Fibroblast of lung (primary cell): ENCODE results near the gene ZNF280A. TPM values are rescaled to one million over a fixed set of nuclear protein-coding genes. Genes with fewer than 3 reads are reported as not detected.
"Not testable (repeated sequence)": the region's sequence is repeated elsewhere in the genome, so short reads cannot be mapped to it uniquely, and the experiment has no call there.

Source experiments
- DNase-seq, 2 donors: peaks; one replicate each; pipeline versions ENCODE4 v3.0.0 to v3.0.0-alpha.2; 2010; ENCODE audit warnings: low read depth in 2 of 2
- H2AFZ ChIP-seq: 2 replicates; pipeline ENCODE4 v1.5.1; 2012; ENCODE audit warnings: low read length, control low read depth, inconsistent platforms
- H3K27ac ChIP-seq: 2 replicates; pipeline ENCODE4 v1.5.1; 2011; ENCODE audit warnings: low read length, control low read depth; ENCODE audit not compliant: insufficient read depth
- H3K27me3 ChIP-seq: 2 replicates; pipeline ENCODE4 v1.5.1; 2011; ENCODE audit warnings: mild to moderate bottlenecking, low read length; ENCODE audit not compliant: control insufficient read depth, insufficient read depth
- H3K36me3 ChIP-seq: 2 replicates; pipeline ENCODE4 v1.5.1; 2011; ENCODE audit warnings: low read length; ENCODE audit not compliant: control insufficient read depth, insufficient read depth
- H3K4me1 ChIP-seq: 2 replicates; pipeline ENCODE4 v1.5.1; 2011; ENCODE audit warnings: low read length; ENCODE audit not compliant: control insufficient read depth, insufficient read depth; ENCODE audit errors: extremely low read depth
- H3K4me2 ChIP-seq: 2 replicates; pipeline ENCODE4 v1.5.1; 2011; ENCODE audit warnings: low read length, control low read depth; ENCODE audit not compliant: insufficient read depth; ENCODE audit errors: extremely low read depth
- H3K4me3 ChIP-seq, 4 experiments: fragments of 200-600 bp in 1 of 4; sonication (generic) in 1 of 4; replicated peaks in 1 of 4; 2 replicates each; pipeline ENCODE4 v1.5.1; 2011 to 2016; ENCODE audit warnings: low read length in 4 of 4, low read depth in 3 of 4, mild to moderate bottlenecking in 3 of 4, control low read depth in 2 of 4, inconsistent platforms in 1 of 4, mixed read lengths in 1 of 4; ENCODE audit not compliant: insufficient read depth in 1 of 4; ENCODE audit errors: control extremely low read depth in 1 of 4
- H3K79me2 ChIP-seq: 2 replicates; pipeline ENCODE4 v1.5.1; 2012; ENCODE audit warnings: mild to moderate bottlenecking, low read length, inconsistent platforms; ENCODE audit not compliant: control insufficient read depth, insufficient read depth
- H3K9ac ChIP-seq: 2 replicates; pipeline ENCODE4 v1.5.1; 2011; ENCODE audit warnings: mild to moderate bottlenecking, low read length, control low read depth; ENCODE audit not compliant: insufficient read depth
- H3K9me3 ChIP-seq: 2 replicates; pipeline ENCODE4 v1.5.1; 2012; ENCODE audit warnings: low read depth, low read length; ENCODE audit not compliant: control insufficient read depth, insufficient read depth
- H4K20me1 ChIP-seq: 2 replicates; pipeline ENCODE4 v1.5.1; 2011; ENCODE audit warnings: low read length; ENCODE audit not compliant: control insufficient read depth, insufficient read depth; ENCODE audit errors: extremely low read depth
- EZH2 ChIP-seq: IDR thresholded peaks from 2 replicates; pipeline ENCODE4 v1.5.1; 2012; ENCODE audit warnings: low read length, control low read depth, mild to moderate bottlenecking; ENCODE audit errors: missing control alignments
- polyA plus RNA-seq, 2 donors: library from polyadenylated mRNA; depleted of rRNA in 1 of 2; stranded (reverse) in 1 of 2; unstranded in 1 of 2; fragments of >200 nt; gene quantifications; 2 replicates each; pipeline ENCODE4 v1.2.1, GENCODE V29; 2011 to 2012; ENCODE audit warnings: missing spikeins in 1 of 2
- total RNA-seq: library from RNA; depleted of rRNA; stranded (reverse); fragments of >200 nt; gene quantifications from 2 replicates; pipeline ENCODE4 v1.2.1, GENCODE V29; 2014
- TF ChIP-seq, protein P1 (sequence below), 2 donors: IDR thresholded peaks in 1 of 2; conservative IDR thresholded peaks in 1 of 2; 1 replicate in 1 of 2; 2 replicates in 1 of 2; pipeline ENCODE4 v1.5.1; 2011 to 2012; ENCODE audit warnings: low read length in 2 of 2, control low read depth in 1 of 2, inconsistent platforms in 1 of 2, low read depth in 1 of 2, mild to moderate bottlenecking in 1 of 2

ZNF280A gene
- total and polyA plus RNA-seq, 2 donors (not counting 1 experiment from before 2014, with no cell fraction given): not detected

DNA sequence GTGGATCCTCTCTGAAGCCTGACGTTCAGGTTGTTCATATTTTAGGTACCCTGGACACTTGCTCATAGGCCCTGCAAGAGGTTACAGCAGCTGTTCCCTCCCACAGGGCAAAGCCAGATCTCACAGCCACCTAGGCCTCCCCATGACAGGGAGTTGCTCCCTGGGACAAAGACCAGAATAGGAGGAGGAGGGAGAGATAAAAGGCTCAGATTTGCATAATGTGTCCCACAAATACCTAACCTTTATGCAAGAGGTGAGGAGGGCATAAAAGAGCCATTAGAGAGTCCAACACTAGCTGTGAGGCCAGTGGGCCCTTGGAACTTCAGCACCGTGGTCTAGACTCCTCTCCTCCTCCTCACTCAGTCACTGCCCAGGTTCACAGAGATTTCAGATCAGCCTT lies 45.3 kb downstream of the ZNF280A start:
- H3K36me3 ChIP-seq: no peaks in the 10 kb centered on the region
- H4K20me1 ChIP-seq: no peaks in the 10 kb centered on the region
- DNase-seq: no peak
- H3K4me2 ChIP-seq: no peak overlapping the region
- H3K4me1 ChIP-seq: no peaks in the 10 kb centered on the region
- no peak for TF ChIP-seq EZH2
- TF ChIP-seq, protein P1, sequence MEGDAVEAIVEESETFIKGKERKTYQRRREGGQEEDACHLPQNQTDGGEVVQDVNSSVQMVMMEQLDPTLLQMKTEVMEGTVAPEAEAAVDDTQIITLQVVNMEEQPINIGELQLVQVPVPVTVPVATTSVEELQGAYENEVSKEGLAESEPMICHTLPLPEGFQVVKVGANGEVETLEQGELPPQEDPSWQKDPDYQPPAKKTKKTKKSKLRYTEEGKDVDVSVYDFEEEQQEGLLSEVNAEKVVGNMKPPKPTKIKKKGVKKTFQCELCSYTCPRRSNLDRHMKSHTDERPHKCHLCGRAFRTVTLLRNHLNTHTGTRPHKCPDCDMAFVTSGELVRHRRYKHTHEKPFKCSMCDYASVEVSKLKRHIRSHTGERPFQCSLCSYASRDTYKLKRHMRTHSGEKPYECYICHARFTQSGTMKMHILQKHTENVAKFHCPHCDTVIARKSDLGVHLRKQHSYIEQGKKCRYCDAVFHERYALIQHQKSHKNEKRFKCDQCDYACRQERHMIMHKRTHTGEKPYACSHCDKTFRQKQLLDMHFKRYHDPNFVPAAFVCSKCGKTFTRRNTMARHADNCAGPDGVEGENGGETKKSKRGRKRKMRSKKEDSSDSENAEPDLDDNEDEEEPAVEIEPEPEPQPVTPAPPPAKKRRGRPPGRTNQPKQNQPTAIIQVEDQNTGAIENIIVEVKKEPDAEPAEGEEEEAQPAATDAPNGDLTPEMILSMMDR (conservative IDR thresholded peaks at IDR 0.05 in 1 of 2, IDR thresholded peaks at IDR 0.05 in 1 of 2; ENCODE audit: low read depth in 1 of 2, low read length in 2 of 2): no peak
- H2AFZ ChIP-seq: no peak overlapping the region
- no peak overlapping the region for H3K27ac ChIP-seq
- no peak overlapping the region for H3K4me3 ChIP-seq
- H3K9ac ChIP-seq: no peak overlapping the region
- H3K27me3 ChIP-seq: no peaks in the 10 kb centered on the region
- H3K79me2 ChIP-seq: no peaks in the 10 kb centered on the region
- H3K9me3 ChIP-seq: no peaks in the 10 kb centered on the region

DNA sequence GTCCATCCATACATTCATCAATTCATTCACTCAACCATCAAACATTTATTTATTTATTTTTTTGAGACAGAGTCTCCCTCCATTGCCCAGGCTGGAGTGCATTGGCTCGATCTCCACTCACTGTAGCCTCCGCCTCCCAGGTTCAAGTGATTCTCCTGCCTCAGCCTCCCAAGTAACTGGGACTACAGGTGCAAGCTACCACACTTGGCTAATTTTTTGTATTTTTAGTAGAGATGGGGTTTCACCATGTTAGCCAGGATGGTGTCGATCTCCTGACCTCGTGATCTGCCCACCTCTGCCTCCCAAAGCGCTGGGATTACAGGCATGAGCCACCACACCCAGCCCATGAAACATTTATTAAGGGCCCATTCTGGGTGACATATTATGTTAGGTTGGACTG lies 49.0 kb downstream of the ZNF280A start:
- not testable (repeated sequence) for H3K36me3 ChIP-seq, H3K9me3 ChIP-seq, H3K4me3 ChIP-seq, H3K4me2 ChIP-seq, H3K9ac ChIP-seq, H4K20me1 ChIP-seq, H3K27ac ChIP-seq, H3K79me2 ChIP-seq, H3K4me1 ChIP-seq, H2AFZ ChIP-seq, DNase-seq, H3K27me3 ChIP-seq

DNA sequence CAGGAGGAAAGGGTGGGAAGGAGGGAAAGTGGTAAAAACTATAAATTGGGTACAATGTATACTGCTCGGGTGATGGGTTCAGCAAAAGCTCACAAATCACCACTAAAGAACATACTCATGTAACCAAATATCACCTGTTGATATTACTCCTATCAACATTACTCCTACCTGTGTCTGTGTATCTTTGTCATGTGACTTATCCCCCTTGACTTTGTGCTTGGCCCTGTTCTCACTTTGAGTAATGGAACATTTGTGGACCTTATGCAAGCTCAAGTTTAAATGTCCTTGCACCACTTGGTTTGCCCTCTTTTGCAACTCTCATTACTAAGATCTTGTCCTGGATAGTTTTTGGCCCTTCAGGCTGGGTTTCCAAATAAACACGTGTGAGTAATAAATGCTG lies 50.5 kb downstream of the ZNF280A start:
- Histone ChIP-seq H4K20me1 (no peaks in the 10 kb centered on the region), H3K27me3 (no peaks in the 10 kb centered on the region), H3K4me3 (no peak overlapping the region), H3K36me3 (no peaks in the 10 kb centered on the region), H3K27ac (no peak overlapping the region), H3K4me2 (no peak overlapping the region), H3K4me1 (no peaks in the 10 kb centered on the region), H3K9me3 (no peaks in the 10 kb centered on the region), H3K9ac (no peak overlapping the region), H3K79me2 (no peaks in the 10 kb centered on the region), H2AFZ (no peak overlapping the region)
- TF ChIP-seq EZH2: no peak
- TF ChIP-seq, protein P1 (conservative IDR thresholded peaks at IDR 0.05 in 1 of 2, IDR thresholded peaks at IDR 0.05 in 1 of 2; ENCODE audit: low read depth in 1 of 2, low read length in 2 of 2): no peak
- no peak for DNase-seq

DNA sequence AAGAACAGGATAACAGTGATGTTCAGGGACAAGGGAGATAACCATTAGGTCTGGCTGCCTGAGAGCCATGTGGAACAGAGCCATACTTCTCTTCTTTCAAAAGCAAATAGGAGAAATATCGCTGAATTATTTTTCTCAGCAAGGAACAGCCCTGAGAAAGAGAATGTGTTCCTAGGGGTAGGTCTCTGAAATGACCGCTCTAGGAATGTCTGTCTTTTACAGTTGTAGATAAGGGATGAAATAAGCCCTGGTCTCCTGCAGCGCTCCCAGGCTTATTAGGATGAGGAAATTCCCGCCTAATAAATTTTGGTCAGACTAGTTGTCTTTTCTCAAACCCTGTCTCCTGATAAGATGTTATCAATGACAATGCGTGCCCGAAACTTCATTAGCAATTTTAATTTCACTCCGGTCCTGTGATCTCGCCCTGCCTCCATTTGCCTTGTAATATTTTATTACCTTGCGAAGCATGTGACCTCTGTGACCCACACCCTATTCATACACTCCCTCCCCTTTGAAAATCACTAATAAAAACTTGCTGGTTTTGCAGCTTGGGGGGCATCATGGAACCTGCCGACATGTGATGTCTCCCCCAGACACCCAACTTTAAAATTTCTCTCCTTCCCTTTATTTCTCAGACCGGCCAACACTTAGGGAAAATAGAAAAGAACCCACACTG lies 51.1 kb downstream of the ZNF280A start:
- not testable (repeated sequence) for H3K27ac ChIP-seq, H3K27me3 ChIP-seq, H3K9me3 ChIP-seq, H3K79me2 ChIP-seq, H3K4me3 ChIP-seq, H4K20me1 ChIP-seq, DNase-seq, H3K4me1 ChIP-seq, H2AFZ ChIP-seq, H3K9ac ChIP-seq, H3K4me2 ChIP-seq, H3K36me3 ChIP-seq
